GM19452 (cell line): ENCODE data around the gene C1orf53.

Experiments used
- ATAC-seq: cut with Tn5 transposase; IDR thresholded peaks from one replicate; pipeline ENCODE4 v1.9.1; 2021; ENCODE audit not compliant: unreplicated experiment

The C1orf53 gene

DNA sequence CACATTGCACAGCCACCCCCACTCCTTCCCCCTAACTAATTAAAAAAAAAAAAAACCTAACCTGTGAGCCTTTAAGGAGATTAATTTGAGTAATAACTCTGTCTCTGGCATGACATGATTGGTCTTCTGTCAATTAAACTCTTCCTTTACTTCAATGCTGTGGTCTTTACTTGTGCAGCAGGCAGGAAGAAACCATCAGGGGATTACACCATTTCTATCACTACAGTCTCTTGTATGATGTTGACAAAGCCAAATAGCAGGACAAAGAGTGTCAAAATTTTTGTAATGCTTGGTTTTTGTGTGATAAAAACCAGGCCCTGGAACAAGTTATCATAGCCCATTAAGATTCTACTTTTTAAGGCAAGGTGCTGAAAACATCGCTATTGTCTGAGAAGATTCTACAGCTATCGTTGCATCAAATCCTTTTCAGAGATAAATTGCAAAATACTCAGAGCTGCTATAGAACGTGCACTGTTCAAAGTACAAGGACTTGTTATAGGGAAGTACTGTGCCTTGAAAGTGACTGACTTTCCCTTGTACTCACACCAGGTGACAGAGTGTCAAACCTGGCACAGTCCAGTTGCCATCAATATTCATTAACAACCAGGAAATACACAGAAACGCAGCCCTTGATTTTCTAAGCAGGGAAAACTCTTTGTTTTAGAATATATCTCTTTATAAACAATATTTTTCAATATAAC is 52.4 kb downstream of the C1orf53 start:
- ATAC-seq = no peak

- ATAC-seq = no peak
These were observed 53.3 kb downstream of the C1orf53 start for GRCh38 chr1:197955486-197956394.
